IMR-90 (cell line): Measurements from ENCODE around the gene CKAP2L. TPM values are rescaled to one million over a fixed set of nuclear protein-coding genes. Genes with fewer than 3 reads are reported as not detected.

Experiments
- ATAC-seq: fragments of 200-7000 bp; cut with Tn5 transposase; 2 replicates; pipeline ENCODE4 v1.9.1; 2020; ENCODE audit warnings: low read depth, mild to moderate bottlenecking, moderate library complexity
- BruUV-seq: library from RNA; stranded (reverse); fragments of 400-500 nt; replicated peaks from 2 replicates; lab custom pipeline; 2021; lab: Mats Ljungman, UMichigan
- CTCF ChIA-PET: fragments of 300-600 bp; formaldehyde crosslinking; extraction: SDS; loops from one replicate; lab custom pipeline; 2021; ENCODE audit warnings: antibody characterized with exemption; lab: Yijun Ruan, JAX
- POLR2A ChIA-PET: fragments of 300-600 bp; sonication (Branson Sonifier 250); formaldehyde crosslinking; loops from one replicate; lab custom pipeline; 2022; ENCODE audit warnings: antibody characterized with exemption; ENCODE audit not compliant: unreplicated experiment; lab: Charles Lee
- DNase-seq: peaks from one replicate; pipeline ENCODE4 v3.0.0; 2013
- H2AFZ ChIP-seq: replicated peaks from 2 replicates; pipeline ENCODE3; 2013; ENCODE audit warnings: low read length, mild to moderate bottlenecking; ENCODE audit not compliant: poor library complexity
- H2AK5ac ChIP-seq: 2 replicates; pipeline ENCODE4 v1.6.1; 2013; ENCODE audit warnings: low read depth, low read length, inconsistent platforms
- H2AK9ac ChIP-seq: replicated peaks from 2 replicates; pipeline ENCODE3; 2013; ENCODE audit warnings: mild to moderate bottlenecking, low read depth, low read length, moderate library complexity; ENCODE audit not compliant: poor library complexity
- H2BK120ac ChIP-seq: 2 replicates; pipeline ENCODE4 v1.6.1; 2013; ENCODE audit warnings: low read depth, low read length, inconsistent platforms
- H2BK15ac ChIP-seq: 3 replicates; pipeline ENCODE4 v1.6.1; 2013; ENCODE audit warnings: low read depth, low read length, inconsistent platforms
- H2BK20ac ChIP-seq: 2 replicates; pipeline ENCODE4 v1.6.1; 2013; ENCODE audit warnings: low read depth, mild to moderate bottlenecking, inconsistent platforms, low read length, moderate library complexity
- H2BK5ac ChIP-seq: 2 replicates; pipeline ENCODE4 v1.6.1; 2013; ENCODE audit warnings: mild to moderate bottlenecking, low read depth, low read length, inconsistent platforms; ENCODE audit not compliant: poor library complexity, severe bottlenecking
- H3K14ac ChIP-seq: replicated peaks from 2 replicates; pipeline ENCODE4 v1.6.1; 2013; ENCODE audit warnings: low read depth, low read length, inconsistent platforms
- H3K18ac ChIP-seq: 2 replicates; pipeline ENCODE4 v1.6.1; 2013; ENCODE audit warnings: low read depth, low read length, control low read depth
- H3K23ac ChIP-seq: 2 replicates; pipeline ENCODE4 v1.6.1; 2013; ENCODE audit warnings: low read depth, low read length, inconsistent platforms
- H3K27ac ChIP-seq: 2 replicates; pipeline ENCODE4 v1.5.1; 2013; ENCODE audit warnings: mild to moderate bottlenecking, control low read depth, low read length; ENCODE audit not compliant: insufficient read depth
- H3K27me3 ChIP-seq: 2 replicates; pipeline ENCODE4 v1.6.1; 2013; ENCODE audit warnings: low read length; ENCODE audit not compliant: control insufficient read depth, insufficient read depth
- H3K36me3 ChIP-seq: 2 replicates; pipeline ENCODE4 v1.6.1; 2013; ENCODE audit warnings: low read length, mixed read lengths; ENCODE audit not compliant: control insufficient read depth, insufficient read depth
- H3K4ac ChIP-seq: 2 replicates; pipeline ENCODE4 v1.6.1; 2013; ENCODE audit warnings: low read depth, low read length, inconsistent platforms
- H3K4me1 ChIP-seq: 2 replicates; pipeline ENCODE4 v1.6.1; 2013; ENCODE audit warnings: low read length, mixed read lengths; ENCODE audit not compliant: control insufficient read depth, insufficient read depth
- H3K4me2 ChIP-seq: 2 replicates; pipeline ENCODE4 v1.6.1; 2013; ENCODE audit warnings: low read depth, mild to moderate bottlenecking, control low read depth, low read length, moderate library complexity
- H3K4me3 ChIP-seq: 2 replicates; pipeline ENCODE4 v1.5.1; 2013; ENCODE audit warnings: low read depth, mild to moderate bottlenecking, control low read depth, low read length, moderate library complexity; ENCODE audit not compliant: insufficient read depth
- H3K56ac ChIP-seq: 2 replicates; pipeline ENCODE4 v1.6.1; 2013; ENCODE audit warnings: low read length, inconsistent platforms; ENCODE audit not compliant: insufficient read depth; ENCODE audit errors: extremely low read depth
- H3K79me1 ChIP-seq, 2 experiments: 2 replicates each; pipeline ENCODE4 v1.6.1; 2013; ENCODE audit warnings: low read length in 2 of 2, inconsistent platforms in 1 of 2, low read depth in 1 of 2
- H3K9ac ChIP-seq: 2 replicates; pipeline ENCODE4 v1.6.1; 2013; ENCODE audit warnings: low read depth, low read length, control low read depth
- H3K9me1 ChIP-seq: 2 replicates; pipeline ENCODE4 v1.6.1; 2013; ENCODE audit warnings: low read length, inconsistent platforms; ENCODE audit not compliant: insufficient read depth
- H3K9me3 ChIP-seq: 2 replicates; pipeline ENCODE4 v1.6.1; 2013; ENCODE audit warnings: low read length; ENCODE audit not compliant: control insufficient read depth, insufficient read depth
- H4K20me1 ChIP-seq: 2 replicates; pipeline ENCODE4 v1.6.1; 2013; ENCODE audit warnings: low read length, inconsistent platforms; ENCODE audit not compliant: insufficient read depth
- H4K5ac ChIP-seq: 2 replicates; pipeline ENCODE4 v1.6.1; 2013; ENCODE audit warnings: mild to moderate bottlenecking, low read depth, low read length, control low read depth
- H4K8ac ChIP-seq, 2 experiments: 2 replicates each; pipeline ENCODE4 v1.6.1; 2013; ENCODE audit warnings: low read depth in 2 of 2, low read length in 2 of 2, control low read depth in 1 of 2, inconsistent platforms in 1 of 2
- H4K91ac ChIP-seq: 2 replicates; pipeline ENCODE4 v1.6.1; 2013; ENCODE audit warnings: low read depth, low read length, inconsistent platforms; ENCODE audit not compliant: insufficient read depth
- BHLHE40 ChIP-seq: fragments of 150-350 bp; IDR thresholded peaks from 2 replicates; pipeline ENCODE4 v1.6.1; 2016; ENCODE audit warnings: mild to moderate bottlenecking, low read depth, low read length
- CEBPB ChIP-seq: IDR thresholded peaks from 2 replicates; pipeline ENCODE4 v1.6.1; 2012; ENCODE audit warnings: low read depth, low read length, improper control_type of control experiment
- CHD1 ChIP-seq: IDR thresholded peaks from 2 replicates; pipeline ENCODE4 v1.6.1; 2012; ENCODE audit warnings: low read depth, low read length, improper control_type of control experiment
- CTCF ChIP-seq: conservative IDR thresholded peaks from 2 replicates; pipeline ENCODE4 v1.5.1; 2012; ENCODE audit warnings: mild to moderate bottlenecking, low read depth, low read length, improper control_type of control experiment
- ELK1 ChIP-seq: fragments of 150-350 bp; IDR thresholded peaks from 2 replicates; pipeline ENCODE4 v1.6.1; 2016; ENCODE audit warnings: low read depth, mild to moderate bottlenecking, low read length, moderate library complexity, borderline replicate concordance
- FOS ChIP-seq: fragments of 150-350 bp; IDR thresholded peaks from 2 replicates; pipeline ENCODE4 v1.6.1; 2016; ENCODE audit warnings: low read depth, low read length
- MAFK ChIP-seq: IDR thresholded peaks from 2 replicates; pipeline ENCODE4 v1.6.1; 2012; ENCODE audit warnings: low read depth, low read length, improper control_type of control experiment
- MAZ ChIP-seq: IDR thresholded peaks from 2 replicates; pipeline ENCODE4 v1.6.1; 2012; ENCODE audit warnings: low read depth, mild to moderate bottlenecking, low read length, improper control_type of control experiment, moderate library complexity, borderline replicate concordance
- MXI1 ChIP-seq: IDR thresholded peaks from 2 replicates; pipeline ENCODE4 v1.6.1; 2012; ENCODE audit warnings: low read depth, mild to moderate bottlenecking, low read length, moderate library complexity, borderline replicate concordance
- NFE2L2 ChIP-seq: fragments of 150-350 bp; IDR thresholded peaks from 2 replicates; pipeline ENCODE4 v1.6.1; 2016; ENCODE audit warnings: low read depth, mild to moderate bottlenecking, low read length
- POLR2A ChIP-seq: IDR thresholded peaks from 2 replicates; pipeline ENCODE4 v1.6.1; 2012; ENCODE audit warnings: mild to moderate bottlenecking, low read depth, low read length
- RCOR1 ChIP-seq: IDR thresholded peaks from 2 replicates; pipeline ENCODE4 v1.6.1; 2012; ENCODE audit warnings: mild to moderate bottlenecking, low read length, improper control_type of control experiment; ENCODE audit not compliant: insufficient replicate concordance
- RFX5 ChIP-seq: IDR thresholded peaks from 2 replicates; pipeline ENCODE4 v1.8.0; 2012; ENCODE audit warnings: low read depth, mild to moderate bottlenecking, low read length, moderate library complexity
- SMC3 ChIP-seq: fragments of 150-350 bp; IDR thresholded peaks from 2 replicates; pipeline ENCODE4 v1.6.1; 2016; ENCODE audit warnings: low read depth, mild to moderate bottlenecking, antibody characterized with exemption, low read length, moderate library complexity
- USF2 ChIP-seq: fragments of 150-350 bp; IDR thresholded peaks from 2 replicates; pipeline ENCODE4 v1.6.1; 2017; ENCODE audit warnings: mild to moderate bottlenecking, antibody characterized with exemption, low read length, low read depth
- WGBS, 2 experiments: methylation state at CpG; one replicate each; pipeline versions ENCODE4 v1.1.5 to v1.1.7; 2013; ENCODE audit warnings: missing lambda C conversion rate in 2 of 2; ENCODE audit not compliant: insufficient read length in 1 of 2; ENCODE audit errors: extremely low coverage in 2 of 2; 5-methylcytosine and 5-hydroxymethylcytosine counted together
- dilution Hi-C: fragments of 300-500 bp; cut with HindIII; formaldehyde crosslinking; loops from one replicate; pipeline ENCODE4 v1.14.3; 2018; ENCODE audit warnings: low sequenced_read_pairs; ENCODE audit not compliant: unreplicated experiment
- in situ Hi-C: fragments of 300-500 bp; cut with MboI; formaldehyde crosslinking; loops from 3 replicates; pipeline ENCODE4 v1.14.3; 2019; ENCODE audit warnings: low sequenced_read_pairs, inconsistent platforms, mixed read lengths
- intact Hi-C: fragments of 100-400 bp; cut with micrococcal nuclease; formaldehyde crosslinking; loops from 2 replicates; pipeline ENCODE4 v1.10.0; 2022
- polyA plus RNA-seq, 3 experiments: library from polyadenylated mRNA; depleted of rRNA; stranded (reverse); fragments of >200 nt; gene quantifications; 2 replicates each; pipeline ENCODE4 v1.2.3, GENCODE V29; 2012; ENCODE audit warnings: low replicate concordance in 1 of 3
- total RNA-seq: library from RNA; depleted of rRNA; stranded (reverse); fragments of >200 nt; gene quantifications from 2 replicates; pipeline ENCODE4 v1.2.3, GENCODE V29; 2012

The CKAP2L gene
- total and polyA plus RNA-seq, 2 of the 4 experiments (the other 2 are of a cell fraction) = 6.4 to 9.9 TPM

- Histone ChIP-seq H3K27me3 (no peaks in the 10 kb centered on the region), H2BK5ac (no peak overlapping the region), H3K14ac (no peak overlapping the region), H2AK9ac (no peak overlapping the region), H3K4me2 (no peak overlapping the region), H2BK120ac (no peak overlapping the region), H3K18ac (no peak overlapping the region), H2AK5ac (no peak overlapping the region), H3K36me3 (no peaks in the 10 kb centered on the region), H4K91ac (no peak overlapping the region), H3K4me1 (peaks cover 2% of the 10 kb centered on the region; the same call in 1 of the 2 replicates), H4K20me1 (no peaks in the 10 kb centered on the region), H3K9me1 (no peaks in the 10 kb centered on the region), H3K4me3 (no peak overlapping the region), H4K8ac (no peak overlapping the region), H2BK20ac (no peak overlapping the region), H3K9ac (no peak overlapping the region), H3K79me1 (no peaks in the 10 kb centered on the region), H3K23ac (no peak overlapping the region), H3K56ac (no peak overlapping the region), H3K27ac (no peak overlapping the region), H4K5ac (no peak overlapping the region), H3K9me3 (peaks cover 6% of the 10 kb centered on the region), H3K4ac (no peak overlapping the region), H2BK15ac (no peak overlapping the region), H2AFZ (no peak overlapping the region)
- no peak for TF ChIP-seq RFX5
- TF ChIP-seq BHLHE40 = no peak
- TF ChIP-seq NFE2L2 = no peak
- TF ChIP-seq MAZ = no peak
- no peak for TF ChIP-seq CEBPB
- TF ChIP-seq CHD1 = no peak
- TF ChIP-seq USF2 = no peak
- TF ChIP-seq ELK1 = no peak
- no peak for TF ChIP-seq MXI1
- no peak for TF ChIP-seq POLR2A
- no peak for TF ChIP-seq SMC3
- no peak for TF ChIP-seq MAFK
- TF ChIP-seq RCOR1 = no peak
- no peak for TF ChIP-seq CTCF
- TF ChIP-seq FOS = no peak
- no CpG with 5 or more reads among the region's 3 CpGs for WGBS, 2 experiments
- no peak for ATAC-seq
- in situ Hi-C loops = no loop called here
- BruUV-seq = no TSS peak
- dilution Hi-C loops = no loop called here
- ChIA-PET POLR2A (no interaction called here), CTCF (interaction anchor here (0.7 kb wide), 2 partner anchors 170 to 230 kb away, joined by 3 read pairs; no protein-coding TSS in a partner anchor)
- DNase-seq = no peak
- intact Hi-C loops = no loop called here
Measured at GRCh38 chr2:112788653-112789052, 24.2 kb upstream of the CKAP2L start.
